Measurements from ENCODE around the gene SETD5. TPM values are rescaled to one million over a fixed set of nuclear protein-coding genes. Genes with fewer than 3 reads are reported as not detected.

Gene SETD5
- total RNA-seq, 1 donor from 2014 or later = 167 TPM

DNA sequence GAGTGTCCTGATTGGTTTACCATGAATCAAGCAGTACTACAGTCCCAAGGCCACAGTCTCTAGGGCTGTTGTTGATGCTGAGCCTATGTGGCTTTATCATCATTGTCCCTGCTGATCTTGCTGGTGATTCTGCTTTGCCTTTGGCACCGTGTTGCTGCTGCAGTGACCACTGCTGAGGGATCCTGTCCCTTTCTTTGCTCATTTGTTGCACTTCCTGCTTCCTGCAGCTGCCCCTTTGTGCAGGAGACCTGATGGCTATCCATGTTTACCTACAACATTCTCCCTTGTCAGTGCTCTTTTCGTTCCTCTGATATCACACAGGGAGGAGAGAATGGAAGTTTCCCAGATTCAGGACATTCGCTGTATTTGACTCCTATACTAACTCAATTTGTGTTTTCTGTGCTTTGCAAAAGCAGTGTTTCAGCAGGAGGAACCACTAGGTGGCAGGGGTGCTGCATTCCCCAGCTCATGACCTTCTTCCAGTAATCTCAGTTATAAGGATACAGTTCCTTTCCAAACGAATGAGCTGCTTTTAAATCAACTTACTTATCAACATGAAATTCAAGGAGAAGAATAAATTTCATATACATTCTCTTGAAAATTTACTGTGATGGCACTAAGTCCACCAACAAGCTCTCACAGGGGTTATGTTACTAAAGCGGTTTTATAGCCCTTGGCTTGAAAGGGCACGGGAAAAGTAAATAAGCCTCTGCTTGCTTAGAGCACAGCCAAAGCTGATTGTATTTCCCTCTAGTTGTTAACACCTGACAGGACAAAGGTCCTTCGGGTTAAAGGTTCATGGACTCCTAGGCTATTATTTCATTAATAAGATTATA lies 44.3 kb upstream of the SETD5 start:
- Histone ChIP-seq H3K27me3 (ENCODE audit: insufficient read depth, low read length) (no peaks in the 10 kb centered on the region), H3K4me3 (ENCODE audit: insufficient read depth, low read depth, low read length) (no peak overlapping the region), H3K4me2 (ENCODE audit: low read length) (no peak overlapping the region), H4K20me1 (ENCODE audit: insufficient read depth, low read length) (no peaks in the 10 kb centered on the region), H3K79me2 (ENCODE audit: insufficient read depth, low read length) (no peaks in the 10 kb centered on the region), H3K9me3 (ENCODE audit: insufficient read depth, low read depth, low read length) (no peaks in the 10 kb centered on the region), H3K27ac (ENCODE audit: low read depth, low read length) (no peak overlapping the region), H2AFZ (ENCODE audit: low read depth, low read length) (no peak overlapping the region), H3K4me1 (ENCODE audit: insufficient read depth, low read length) (peaks cover 24% of the 10 kb centered on the region), H3K36me3 (ENCODE audit: insufficient read depth, low read length) (no peaks in the 10 kb centered on the region), H3K9ac (ENCODE audit: low read length) (no peak overlapping the region)
- Mint-ChIP-seq H3K4me1 (ENCODE audit: low read depth, unreplicated experiment) (peaks cover 12% of the 10 kb centered on the region), H3K4me3 (ENCODE audit: unreplicated experiment) (no peak overlapping the region), H3K27me3 (ENCODE audit: low read depth, unreplicated experiment) (no peaks in the 10 kb centered on the region), H3K27ac (ENCODE audit: unreplicated experiment) (no peak overlapping the region), H3K36me3 (ENCODE audit: low read depth, unreplicated experiment) (peaks cover 5% of the 10 kb centered on the region), H3K9me3 (ENCODE audit: unreplicated experiment) (no peaks in the 10 kb centered on the region)
- DNase-seq (ENCODE audit: low read depth) (peak; percentile 55), FAIRE-seq (no peak)
- TF ChIP-seq, protein P1, sequence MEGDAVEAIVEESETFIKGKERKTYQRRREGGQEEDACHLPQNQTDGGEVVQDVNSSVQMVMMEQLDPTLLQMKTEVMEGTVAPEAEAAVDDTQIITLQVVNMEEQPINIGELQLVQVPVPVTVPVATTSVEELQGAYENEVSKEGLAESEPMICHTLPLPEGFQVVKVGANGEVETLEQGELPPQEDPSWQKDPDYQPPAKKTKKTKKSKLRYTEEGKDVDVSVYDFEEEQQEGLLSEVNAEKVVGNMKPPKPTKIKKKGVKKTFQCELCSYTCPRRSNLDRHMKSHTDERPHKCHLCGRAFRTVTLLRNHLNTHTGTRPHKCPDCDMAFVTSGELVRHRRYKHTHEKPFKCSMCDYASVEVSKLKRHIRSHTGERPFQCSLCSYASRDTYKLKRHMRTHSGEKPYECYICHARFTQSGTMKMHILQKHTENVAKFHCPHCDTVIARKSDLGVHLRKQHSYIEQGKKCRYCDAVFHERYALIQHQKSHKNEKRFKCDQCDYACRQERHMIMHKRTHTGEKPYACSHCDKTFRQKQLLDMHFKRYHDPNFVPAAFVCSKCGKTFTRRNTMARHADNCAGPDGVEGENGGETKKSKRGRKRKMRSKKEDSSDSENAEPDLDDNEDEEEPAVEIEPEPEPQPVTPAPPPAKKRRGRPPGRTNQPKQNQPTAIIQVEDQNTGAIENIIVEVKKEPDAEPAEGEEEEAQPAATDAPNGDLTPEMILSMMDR (IDR thresholded peaks at IDR 0.05; ENCODE audit: insufficient read depth, low read depth, low read length) = peak; percentile 94
- no peak for TF ChIP-seq EZH2 (IDR thresholded peaks at IDR 0.05; ENCODE audit: insufficient read depth, low read length)

DNA sequence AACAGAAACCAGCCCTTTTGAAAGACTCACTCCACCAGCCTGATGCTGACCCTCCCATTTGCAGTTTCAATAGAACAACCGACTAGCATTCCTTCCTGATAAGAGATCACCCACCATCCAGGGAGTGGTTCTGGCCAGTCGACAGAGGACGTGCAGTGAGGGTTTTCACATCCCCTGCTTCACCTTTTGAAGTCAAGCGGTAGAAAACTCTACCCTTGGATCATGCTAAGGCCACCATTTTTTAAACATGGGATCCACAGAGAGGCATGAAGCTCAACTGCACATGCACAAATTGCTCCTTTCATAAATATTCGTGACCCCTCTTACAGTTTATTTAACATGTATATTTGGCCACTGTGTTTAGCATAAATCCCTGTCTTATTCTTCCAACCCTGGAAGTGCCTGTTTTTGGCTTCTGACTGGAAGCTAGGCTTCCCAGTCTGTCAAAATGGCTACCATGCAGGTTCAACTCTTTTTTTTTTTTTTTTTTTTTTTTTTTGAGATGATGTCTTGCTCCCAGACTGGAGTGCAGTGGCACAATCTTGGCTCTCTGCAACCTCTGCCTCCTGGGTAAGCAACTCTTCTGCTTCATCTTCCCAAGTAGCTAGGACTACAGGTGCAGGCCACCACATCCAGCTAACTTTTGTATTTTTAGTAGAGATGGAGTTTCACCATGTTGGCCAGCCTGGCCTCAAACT lies 35.6 kb upstream of the SETD5 start:
- no peak for DNase-seq (ENCODE audit: low read depth)
- peaks cover 5% of the 10 kb centered on the region for H3K4me1 Mint-ChIP-seq (ENCODE audit: low read depth, unreplicated experiment)
- Histone ChIP-seq H4K20me1 (ENCODE audit: insufficient read depth, low read length) (no peaks in the 10 kb centered on the region), H3K9ac (ENCODE audit: low read length) (no peak overlapping the region), H3K27ac (ENCODE audit: low read depth, low read length) (no peak overlapping the region), H3K9me3 (ENCODE audit: insufficient read depth, low read depth, low read length) (no peaks in the 10 kb centered on the region), H3K4me2 (ENCODE audit: low read length) (peak overlapping the region; percentile 90), H2AFZ (ENCODE audit: low read depth, low read length) (no peak overlapping the region), H3K79me2 (ENCODE audit: insufficient read depth, low read length) (peaks cover 33% of the 10 kb centered on the region), H3K36me3 (ENCODE audit: insufficient read depth, low read length) (peaks cover 14% of the 10 kb centered on the region), H3K27me3 (ENCODE audit: insufficient read depth, low read length) (no peaks in the 10 kb centered on the region), H3K4me1 (ENCODE audit: insufficient read depth, low read length) (peaks cover 6% of the 10 kb centered on the region), H3K4me3 (ENCODE audit: insufficient read depth, low read depth, low read length) (peak overlapping the region; percentile 70)
- H3K27ac Mint-ChIP-seq (ENCODE audit: unreplicated experiment) = peak overlapping the region; percentile 98
- H3K27me3 Mint-ChIP-seq (ENCODE audit: low read depth, unreplicated experiment) = no peaks in the 10 kb centered on the region
- no peak for TF ChIP-seq EZH2 (IDR thresholded peaks at IDR 0.05; ENCODE audit: insufficient read depth, low read length)
- H3K36me3 Mint-ChIP-seq (ENCODE audit: low read depth, unreplicated experiment) = no peaks in the 10 kb centered on the region
- peak overlapping the region; percentile 93 for H3K4me3 Mint-ChIP-seq (ENCODE audit: unreplicated experiment)
- FAIRE-seq = no peak
- no peaks in the 10 kb centered on the region for H3K9me3 Mint-ChIP-seq (ENCODE audit: unreplicated experiment)

DNA sequence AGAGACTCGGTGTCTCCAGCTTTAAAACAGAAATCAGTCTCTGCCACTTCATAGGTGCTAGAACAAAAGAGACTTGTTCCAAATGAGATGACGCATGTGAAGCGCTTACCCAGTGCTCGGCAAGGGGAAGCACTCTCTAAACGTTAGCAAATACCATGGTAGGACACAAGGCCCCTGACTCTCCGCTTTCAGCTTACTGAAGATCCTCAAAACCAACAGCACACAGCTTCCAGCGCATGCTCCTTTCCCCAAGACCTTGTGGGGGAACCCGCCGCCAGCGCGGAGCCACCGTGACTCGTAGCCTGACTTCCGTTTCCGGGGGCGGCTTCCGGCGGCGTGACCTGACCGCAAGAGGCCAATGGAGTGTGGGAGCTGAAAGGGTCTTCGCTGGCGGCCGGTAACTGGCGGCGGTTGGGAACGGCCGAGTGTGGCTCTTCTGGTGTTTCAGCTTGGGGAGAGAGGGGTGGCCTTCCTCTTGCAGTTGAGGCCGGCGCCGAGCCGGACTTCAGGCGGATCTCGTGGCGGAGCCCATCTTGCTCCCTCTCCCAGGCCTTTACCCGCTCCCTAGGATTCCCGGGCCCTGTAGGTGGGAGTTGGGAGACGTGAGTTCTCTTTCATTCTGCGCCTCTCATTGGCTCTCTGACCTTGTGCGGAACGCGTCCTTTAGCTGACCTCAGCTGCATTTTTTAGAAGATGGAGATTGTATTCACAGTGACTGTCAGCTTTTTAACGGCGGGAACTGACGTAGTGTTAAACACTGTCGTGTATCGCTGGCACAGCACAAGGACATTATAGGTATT lies 34.5 kb upstream of the SETD5 start, which contains the start of gene THUMPD3:
Gene THUMPD3, plus strand, starts transcription at position 324 of the 800 bp plus-strand sequence. CDS start 2,015 bp downstream, outside the sequence.
- Histone ChIP-seq H3K4me2 (ENCODE audit: low read length) (peak within 1 kb of the TSS; percentile 90), H3K9ac (ENCODE audit: low read length) (peak within 1 kb of the TSS; percentile 93), H3K9me3 (ENCODE audit: insufficient read depth, low read depth, low read length) (no peaks in the 10 kb centered on the region), H2AFZ (ENCODE audit: low read depth, low read length) (peak within 1 kb of the TSS; percentile 90), H3K4me1 (ENCODE audit: insufficient read depth, low read length) (peaks cover 6% of the 10 kb centered on the region), H4K20me1 (ENCODE audit: insufficient read depth, low read length) (no peaks in the 10 kb centered on the region), H3K79me2 (ENCODE audit: insufficient read depth, low read length) (peaks cover 33% of the 10 kb centered on the region), H3K4me3 (ENCODE audit: insufficient read depth, low read depth, low read length) (peak within 1 kb of the TSS; percentile 70), H3K27me3 (ENCODE audit: insufficient read depth, low read length) (no peaks in the 10 kb centered on the region), H3K27ac (ENCODE audit: low read depth, low read length) (peak within 1 kb of the TSS; percentile 96), H3K36me3 (ENCODE audit: insufficient read depth, low read length) (peaks cover 23% of the 10 kb centered on the region)
- TF ChIP-seq, protein P1 (IDR thresholded peaks at IDR 0.05; ENCODE audit: insufficient read depth, low read depth, low read length) = no peak
- TF ChIP-seq EZH2 (IDR thresholded peaks at IDR 0.05; ENCODE audit: insufficient read depth, low read length) = no peak
- Mint-ChIP-seq H3K4me3 (ENCODE audit: unreplicated experiment) (peak within 1 kb of the TSS; percentile 93), H3K27ac (ENCODE audit: unreplicated experiment) (peak within 1 kb of the TSS; percentile 98), H3K4me1 (ENCODE audit: low read depth, unreplicated experiment) (peaks cover 5% of the 10 kb centered on the region), H3K9me3 (ENCODE audit: unreplicated experiment) (no peaks in the 10 kb centered on the region), H3K36me3 (ENCODE audit: low read depth, unreplicated experiment) (no peaks in the 10 kb centered on the region), H3K27me3 (ENCODE audit: low read depth, unreplicated experiment) (no peaks in the 10 kb centered on the region)
- DNase-seq (ENCODE audit: low read depth) (peak; percentile 92), FAIRE-seq (peak; percentile 59)

All from astrocyte (in vitro differentiated cells and primary cell).